ENCODE measurements around the gene PISD.

Gene PISD

GRCh38 chr22:31586137-31586920, 75.7 kb downstream of the PISD start (continued):
- no peak for TF ChIP-seq ZNF565 (CRISPR knock-in tag; conservative IDR thresholded peaks at IDR 0.05; ENCODE audit: low read depth)

GRCh38 chr22:31585161-31585859, 76.7 kb downstream of the PISD start:
- TF ChIP-seq ISL1 (CRISPR knock-in tag; IDR thresholded peaks at IDR 0.05) (no peak), PPARA (CRISPR knock-in tag; IDR thresholded peaks at IDR 0.05; ENCODE audit: borderline replicate concordance) (no peak), TSHZ2 (CRISPR knock-in tag; IDR thresholded peaks at IDR 0.05) (no peak), ESRRG (CRISPR knock-in tag; IDR thresholded peaks at IDR 0.05) (no peak), CSRNP3 (CRISPR knock-in tag; IDR thresholded peaks at IDR 0.05) (no peak), PATZ1 (CRISPR knock-in tag; IDR thresholded peaks at IDR 0.05; ENCODE audit: borderline replicate concordance) (no peak), ZNF70 (CRISPR knock-in tag; IDR thresholded peaks at IDR 0.05) (no peak)
- ATAC-seq, result no peak

- no peak for TF ChIP-seq TSHZ2 (CRISPR knock-in tag; IDR thresholded peaks at IDR 0.05)
- TF ChIP-seq PPARA (CRISPR knock-in tag; IDR thresholded peaks at IDR 0.05; ENCODE audit: borderline replicate concordance), result no peak
- TF ChIP-seq TCF4 (CRISPR knock-in tag; IDR thresholded peaks at IDR 0.05; ENCODE audit: borderline replicate concordance), result no peak
- no peak for TF ChIP-seq ARNTL (CRISPR knock-in tag; IDR thresholded peaks at IDR 0.05; ENCODE audit: borderline replicate concordance, low read depth)
- no peak for TF ChIP-seq SNAI2 (CRISPR knock-in tag; IDR thresholded peaks at IDR 0.05)
- no peak for TF ChIP-seq ZNF8 (CRISPR knock-in tag; IDR thresholded peaks at IDR 0.05)
- no peak for TF ChIP-seq CSDC2 (CRISPR knock-in tag; IDR thresholded peaks at IDR 0.05)
- no peak for TF ChIP-seq ZFP3 (CRISPR knock-in tag; IDR thresholded peaks at IDR 0.05)
- TF ChIP-seq ZFP30 (CRISPR knock-in tag; IDR thresholded peaks at IDR 0.05), result no peak
- no peak for TF ChIP-seq RARB (CRISPR knock-in tag; IDR thresholded peaks at IDR 0.05)
- no peak for TF ChIP-seq POU6F1 (CRISPR knock-in tag; IDR thresholded peaks at IDR 0.05; ENCODE audit: borderline replicate concordance, low read depth)
- TF ChIP-seq GLIS3 (CRISPR knock-in tag; IDR thresholded peaks at IDR 0.05), result no peak
- TF ChIP-seq PATZ1 (CRISPR knock-in tag; IDR thresholded peaks at IDR 0.05; ENCODE audit: borderline replicate concordance), result no peak
- TF ChIP-seq ZC3H10 (CRISPR knock-in tag; IDR thresholded peaks at IDR 0.05), result no peak
- no peak for TF ChIP-seq ISL1 (CRISPR knock-in tag; IDR thresholded peaks at IDR 0.05)
- no peak for TF ChIP-seq OSR1 (CRISPR knock-in tag; IDR thresholded peaks at IDR 0.05)
- ATAC-seq, result no peak
Measured at GRCh38 chr22:31584804-31585160, 77.2 kb downstream of the PISD start.

Measured in SK-N-SH treated with all-trans-retinoic acid at 6 μM for 48 hours (cell line).